SKM-1 (cell line): ENCODE data around the gene CD248.

ENCODE experiments used
- DNase-seq: peaks from one replicate; lab custom pipeline; 2025; ENCODE audit not compliant: unreplicated experiment; lab: John Stamatoyannopoulos, UW

Gene CD248

GRCh38 chr11:66340596-66341501, 24.0 kb upstream of the CD248 start:
- DNase-seq: no peak

GRCh38 chr11:66339686-66340483, 23.0 kb upstream of the CD248 start:
- DNase-seq: no peak

- no peak for DNase-seq
These were observed 22.4 kb upstream of the CD248 start for GRCh38 chr11:66339162-66339675.

- no peak for DNase-seq
These were observed 21.7 kb upstream of the CD248 start for GRCh38 chr11:66338276-66339161.

GRCh38 chr11:66337103-66337899, 20.5 kb upstream of the CD248 start:
- no peak for DNase-seq

- DNase-seq: peak; percentile 72
These were observed 19.6 kb upstream of the CD248 start, which contains the start of gene RIN1 for GRCh38 chr11:66336234-66337102. Gene RIN1, minus strand, starts transcription at chr11:66336434. Its CDS starts 32 bp downstream, at chr11:66336402.

- DNase-seq: no peak
These were observed 18.8 kb upstream of the CD248 start for GRCh38 chr11:66335531-66336233.

GRCh38 chr11:66334605-66335442, 18.0 kb upstream of the CD248 start:
- peak; percentile 53 for DNase-seq

- no peak for DNase-seq
These were observed 17.2 kb upstream of the CD248 start for GRCh38 chr11:66333896-66334604.

GRCh38 chr11:66333220-66333877, 16.5 kb upstream of the CD248 start:
- no peak for DNase-seq

- no peak for DNase-seq
These were observed 15.8 kb upstream of the CD248 start for GRCh38 chr11:66332371-66333219.

GRCh38 chr11:66331542-66332370, 14.9 kb upstream of the CD248 start:
- DNase-seq: no peak

- no peak for DNase-seq
These were observed 14.1 kb upstream of the CD248 start for GRCh38 chr11:66330931-66331330.

GRCh38 chr11:66329165-66329673, 12.4 kb upstream of the CD248 start:
- no peak for DNase-seq
